Measurements from ENCODE around the gene RNPC3. TPM values are rescaled to one million over a fixed set of nuclear protein-coding genes. Genes with fewer than 3 reads are reported as not detected.
"Not testable (repeated sequence)": the region's sequence is repeated elsewhere in the genome, so short reads cannot be mapped to it uniquely, and the experiment has no call there.

The RNPC3 gene
- polyA plus RNA-seq, 1 donor: 54.3 TPM

- Histone ChIP-seq H3K36me3 (ENCODE audit: control insufficient read depth, insufficient read depth, low read length) (no peaks in the 10 kb centered on the region), H3K27ac (ENCODE audit: low read length) (no peak overlapping the region), H3K4me3 (ENCODE audit: low read length) (no peak overlapping the region), H3K4me1 (ENCODE audit: control insufficient read depth, insufficient read depth, low read length) (no peaks in the 10 kb centered on the region), H3K9me3 (ENCODE audit: control insufficient read depth, low read depth, low read length) (no peaks in the 10 kb centered on the region), H3K27me3 (ENCODE audit: control insufficient read depth, insufficient read depth, low read length) (no peaks in the 10 kb centered on the region)
- 48% methylated on average over 2 of the region's 2 CpGs for WGBS (ENCODE audit: insufficient coverage, low lambda C conversion rate)
- DNase-seq: no peak
These were observed 59.0 kb downstream of the RNPC3 start for GRCh38 chr1:103584537-103584936.

GRCh38 chr1:103602740-103603139, 77.2 kb downstream of the RNPC3 start:
- not testable (repeated sequence) for DNase-seq; H3K4me3 ChIP-seq (ENCODE audit: low read length); H3K27me3 ChIP-seq (ENCODE audit: control insufficient read depth, insufficient read depth, low read length); H3K27ac ChIP-seq (ENCODE audit: low read length); H3K4me1 ChIP-seq (ENCODE audit: control insufficient read depth, insufficient read depth, low read length); H3K36me3 ChIP-seq (ENCODE audit: control insufficient read depth, insufficient read depth, low read length); H3K9me3 ChIP-seq (ENCODE audit: control insufficient read depth, low read depth, low read length)
- no CpG with 5 or more reads among the region's 3 CpGs for WGBS (ENCODE audit: insufficient coverage, low lambda C conversion rate)

Other genes starting within 250 kb of the RNPC3 start
- gene AMY2B, start 45.9 kb downstream of the RNPC3 start, polyA plus RNA-seq: 32.3 TPM
- gene AMY2A, start 91.7 kb downstream of the RNPC3 start, polyA plus RNA-seq: not detected
- not detected for gene AMY1A, start 130.1 kb downstream of the RNPC3 start, polyA plus RNA-seq
- not detected for gene AMY1B, start 170.5 kb downstream of the RNPC3 start, polyA plus RNA-seq
- gene AMY1C, start 224.2 kb downstream of the RNPC3 start, polyA plus RNA-seq: not detected